ENCODE results near the gene ATXN7L1. TPM values are rescaled to one million over a fixed set of nuclear protein-coding genes. Genes with fewer than 3 reads are reported as not detected.
"Not testable (repeated sequence)": the region's sequence is repeated elsewhere in the genome, so short reads cannot be mapped to it uniquely, and the experiment has no call there.

Gene ATXN7L1
- total RNA-seq, 1 experiment from 2014 or later: 38.5 TPM

- TF ChIP-seq ZNF281 (CRISPR knock-in tag; IDR thresholded peaks at IDR 0.05) (no peak), USF2 (CRISPR knock-in tag; IDR thresholded peaks at IDR 0.05) (no peak), ZNF425 (CRISPR knock-in tag; conservative IDR thresholded peaks at IDR 0.05) (no peak), KAT7 (CRISPR knock-in tag; IDR thresholded peaks at IDR 0.05; ENCODE audit: borderline replicate concordance) (no peak), FOXJ3 (CRISPR knock-in tag; IDR thresholded peaks at IDR 0.05; ENCODE audit: borderline replicate concordance) (no peak), NFYB (CRISPR knock-in tag; conservative IDR thresholded peaks at IDR 0.05; ENCODE audit: low read depth) (no peak), ZNF232 (CRISPR knock-in tag; IDR thresholded peaks at IDR 0.05) (no peak), TP53 (CRISPR knock-in tag; IDR thresholded peaks at IDR 0.05) (no peak)
- TF ChIP-seq, protein P1, sequence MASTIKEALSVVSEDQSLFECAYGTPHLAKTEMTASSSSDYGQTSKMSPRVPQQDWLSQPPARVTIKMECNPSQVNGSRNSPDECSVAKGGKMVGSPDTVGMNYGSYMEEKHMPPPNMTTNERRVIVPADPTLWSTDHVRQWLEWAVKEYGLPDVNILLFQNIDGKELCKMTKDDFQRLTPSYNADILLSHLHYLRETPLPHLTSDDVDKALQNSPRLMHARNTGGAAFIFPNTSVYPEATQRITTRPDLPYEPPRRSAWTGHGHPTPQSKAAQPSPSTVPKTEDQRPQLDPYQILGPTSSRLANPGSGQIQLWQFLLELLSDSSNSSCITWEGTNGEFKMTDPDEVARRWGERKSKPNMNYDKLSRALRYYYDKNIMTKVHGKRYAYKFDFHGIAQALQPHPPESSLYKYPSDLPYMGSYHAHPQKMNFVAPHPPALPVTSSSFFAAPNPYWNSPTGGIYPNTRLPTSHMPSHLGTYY (CRISPR knock-in tag; IDR thresholded peaks at IDR 0.05): no peak
Observed at GRCh38 chr7:105599551-105599950, 276.8 kb downstream of the ATXN7L1 start (continued).

GRCh38 chr7:105599080-105599479 lies 277.3 kb downstream of the ATXN7L1 start:
- TF ChIP-seq ZNF121 (CRISPR knock-in tag; IDR thresholded peaks at IDR 0.05): peak; percentile 52; the same call in 1 of the 2 replicates
- POLR2A ChIA-PET; H3K36me3 Mint-ChIP-seq; H3K9me3 Mint-ChIP-seq; ATAC-seq; DNase-seq (ENCODE audit: low spot score); H3K27me3 Mint-ChIP-seq (ENCODE audit: low read depth); H3K27ac Mint-ChIP-seq; H3K4me3 Mint-ChIP-seq: not testable (repeated sequence)
- CTCF ChIA-PET: interaction anchor here (1.0 kb wide), 1 partner anchor 10 kb away, joined by 5 read pairs; no protein-coding TSS in a partner anchor
- peaks cover 37% of the 10 kb centered on the region for H3K4me1 Mint-ChIP-seq

DNA sequence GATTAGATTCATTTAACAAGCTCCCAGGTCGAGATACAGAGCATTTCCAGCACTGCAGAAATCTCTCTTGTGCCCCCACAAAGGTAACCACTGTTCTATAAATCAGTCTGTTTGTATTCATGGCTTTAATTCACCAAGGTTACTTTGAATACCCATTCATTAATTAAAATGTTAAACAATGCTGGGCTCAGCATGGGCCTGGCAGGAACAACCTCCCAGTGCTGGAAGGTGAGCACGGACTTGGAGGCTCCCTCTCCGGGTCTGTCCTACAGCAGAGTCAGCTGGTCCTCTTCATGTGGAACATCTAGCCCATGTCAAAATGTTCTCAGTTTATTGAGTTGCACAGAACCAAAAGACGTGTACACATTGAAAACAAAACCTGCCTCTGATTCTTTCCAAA lies 279.5 kb downstream of the ATXN7L1 start:
- DNase-seq (ENCODE audit: low spot score) (no peak), ATAC-seq (peak; percentile 62)
- Mint-ChIP-seq H3K36me3 (0 out of 2 replicates have a peak, but pooled peaks cover 3% of the 10 kb centered on the region), H3K4me3 (no peak overlapping the region), H3K27ac (no peak overlapping the region), H3K4me1 (peaks cover 37% of the 10 kb centered on the region), H3K27me3 (ENCODE audit: low read depth) (no peaks in the 10 kb centered on the region; the same call in 1 of the 2 replicates), H3K9me3 (no peaks in the 10 kb centered on the region)
- TF ChIP-seq, protein P2, sequence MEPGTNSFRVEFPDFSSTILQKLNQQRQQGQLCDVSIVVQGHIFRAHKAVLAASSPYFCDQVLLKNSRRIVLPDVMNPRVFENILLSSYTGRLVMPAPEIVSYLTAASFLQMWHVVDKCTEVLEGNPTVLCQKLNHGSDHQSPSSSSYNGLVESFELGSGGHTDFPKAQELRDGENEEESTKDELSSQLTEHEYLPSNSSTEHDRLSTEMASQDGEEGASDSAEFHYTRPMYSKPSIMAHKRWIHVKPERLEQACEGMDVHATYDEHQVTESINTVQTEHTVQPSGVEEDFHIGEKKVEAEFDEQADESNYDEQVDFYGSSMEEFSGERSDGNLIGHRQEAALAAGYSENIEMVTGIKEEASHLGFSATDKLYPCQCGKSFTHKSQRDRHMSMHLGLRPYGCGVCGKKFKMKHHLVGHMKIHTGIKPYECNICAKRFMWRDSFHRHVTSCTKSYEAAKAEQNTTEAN (CRISPR knock-in tag; IDR thresholded peaks at IDR 0.05): no peak
- TF ChIP-seq IRF1 (CRISPR knock-in tag; IDR thresholded peaks at IDR 0.05): no peak
- TF ChIP-seq AFF4 (CRISPR knock-in tag; IDR thresholded peaks at IDR 0.05; ENCODE audit: borderline replicate concordance): no peak
- no peak for TF ChIP-seq ZNF396 (CRISPR knock-in tag; IDR thresholded peaks at IDR 0.05; ENCODE audit: borderline replicate concordance)
- CTCF ChIA-PET: interaction anchor here (0.7 to 1.2 kb wide), 5 partner anchors 56 to 557 kb away, joined by 3 to 5 read pairs (median 3); partner anchors contain the start of gene RINT1
- POLR2A ChIA-PET: no interaction called here
